AG04450 (cell line): Measurements from ENCODE around the gene ZNF552. TPM values are rescaled to one million over a fixed set of nuclear protein-coding genes. Genes with fewer than 3 reads are reported as not detected.
"Not testable (repeated sequence)": the region's sequence is repeated elsewhere in the genome, so short reads cannot be mapped to it uniquely, and the experiment has no call there.

Experiments
- CTCF ChIA-PET: fragments of 300-600, 350-600 bp; formaldehyde crosslinking; extraction: SDS; loops from one replicate; lab custom pipeline; 2022; ENCODE audit warnings: antibody characterized with exemption, inconsistent platforms; lab: Charles Lee
- POLR2A ChIA-PET: fragments of 350-600 bp; formaldehyde crosslinking; extraction: SDS; loops from one replicate; lab custom pipeline; 2021; ENCODE audit warnings: antibody characterized with exemption, inconsistent platforms; lab: Yijun Ruan, JAX
- DNase-seq: peaks from one replicate; pipeline ENCODE4 v3.0.0-alpha.2; 2011; ENCODE audit warnings: low read depth, low spot score
- H3K27ac ChIP-seq: one replicate; pipeline ENCODE4 v1.5.1; 2012; ENCODE audit warnings: low read depth, low read length, control low read depth
- H3K27me3 ChIP-seq: one replicate; pipeline ENCODE4 v1.6.0; 2012; ENCODE audit warnings: low read length; ENCODE audit not compliant: control insufficient read depth, insufficient read depth
- H3K4me3 ChIP-seq: 2 replicates; pipeline ENCODE4 v1.5.1; 2011; ENCODE audit warnings: mild to moderate bottlenecking, low read depth, low read length, control low read depth
- H3K9me3 ChIP-seq: 2 replicates; pipeline ENCODE4 v1.5.1; 2012; ENCODE audit warnings: low read length; ENCODE audit not compliant: control insufficient read depth, insufficient read depth
- polyA plus RNA-seq: library from polyadenylated mRNA; depleted of rRNA; stranded (reverse); fragments of >200 nt; gene quantifications from 2 replicates; pipeline ENCODE4 v1.2.3, GENCODE V29; 2011
- TF ChIP-seq, protein P1 (sequence below): IDR thresholded peaks from 2 replicates; pipeline ENCODE4 v1.5.1; 2011; ENCODE audit warnings: low read depth, low read length, control low read depth, inconsistent platforms

ZNF552 gene
- polyA plus RNA-seq, 1 experiment, result 2.8 TPM

DNA sequence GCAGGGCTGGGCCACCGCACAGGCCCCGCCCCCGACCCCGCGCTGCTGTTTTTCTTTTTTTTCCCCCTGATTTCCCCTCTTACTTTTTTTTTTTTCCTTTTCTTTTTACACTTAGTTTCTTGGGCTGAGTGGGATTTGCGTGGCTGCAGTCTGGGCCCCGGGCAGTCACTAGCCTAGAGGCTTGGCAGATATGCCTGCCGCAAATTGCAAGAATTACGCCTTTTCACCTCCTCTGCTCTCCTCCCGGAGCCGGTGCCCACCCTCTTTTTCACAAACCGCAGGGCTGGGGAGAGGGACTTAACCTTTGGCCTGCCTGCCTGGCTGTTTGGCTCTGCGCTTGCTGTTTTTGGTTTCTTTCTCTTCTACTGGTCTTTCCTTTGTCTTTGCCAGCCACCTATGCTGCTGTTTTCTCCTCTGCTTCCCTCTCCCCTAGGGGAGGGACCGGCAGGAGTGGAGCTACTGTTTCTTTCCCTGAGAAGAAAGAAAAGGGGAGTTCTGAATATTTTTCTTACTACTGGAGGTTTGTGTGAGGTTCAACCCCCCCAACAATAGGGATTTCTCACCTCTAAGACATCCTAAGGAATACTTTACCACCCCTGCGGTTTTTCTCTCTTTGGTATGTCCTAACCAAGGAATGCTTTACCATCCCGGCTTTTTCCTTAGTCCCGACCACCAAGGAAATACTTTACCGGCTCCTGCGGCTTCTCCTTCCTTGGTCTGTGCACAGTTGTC, 11.0 kb downstream of the ZNF552 start:
- Histone ChIP-seq H3K27me3 (no peaks in the 10 kb centered on the region), H3K4me3 (peak overlapping the region; percentile 80), H3K27ac (peak overlapping the region; percentile 97), H3K9me3 (no peaks in the 10 kb centered on the region)
- DNase-seq, result peak; percentile 48
- ChIA-PET CTCF (interaction anchor here (0.5 kb wide), 1 partner anchor 93 kb away, joined by 3 read pairs; no protein-coding TSS in a partner anchor), POLR2A (interaction anchor here (0.6 to 1.4 kb wide), 3 partner anchors 15 to 277 kb away, joined by 3 to 6 read pairs (median 3); partner anchors contain the start of gene ZNF549)
- TF ChIP-seq, protein P1, sequence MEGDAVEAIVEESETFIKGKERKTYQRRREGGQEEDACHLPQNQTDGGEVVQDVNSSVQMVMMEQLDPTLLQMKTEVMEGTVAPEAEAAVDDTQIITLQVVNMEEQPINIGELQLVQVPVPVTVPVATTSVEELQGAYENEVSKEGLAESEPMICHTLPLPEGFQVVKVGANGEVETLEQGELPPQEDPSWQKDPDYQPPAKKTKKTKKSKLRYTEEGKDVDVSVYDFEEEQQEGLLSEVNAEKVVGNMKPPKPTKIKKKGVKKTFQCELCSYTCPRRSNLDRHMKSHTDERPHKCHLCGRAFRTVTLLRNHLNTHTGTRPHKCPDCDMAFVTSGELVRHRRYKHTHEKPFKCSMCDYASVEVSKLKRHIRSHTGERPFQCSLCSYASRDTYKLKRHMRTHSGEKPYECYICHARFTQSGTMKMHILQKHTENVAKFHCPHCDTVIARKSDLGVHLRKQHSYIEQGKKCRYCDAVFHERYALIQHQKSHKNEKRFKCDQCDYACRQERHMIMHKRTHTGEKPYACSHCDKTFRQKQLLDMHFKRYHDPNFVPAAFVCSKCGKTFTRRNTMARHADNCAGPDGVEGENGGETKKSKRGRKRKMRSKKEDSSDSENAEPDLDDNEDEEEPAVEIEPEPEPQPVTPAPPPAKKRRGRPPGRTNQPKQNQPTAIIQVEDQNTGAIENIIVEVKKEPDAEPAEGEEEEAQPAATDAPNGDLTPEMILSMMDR, result no peak

DNA sequence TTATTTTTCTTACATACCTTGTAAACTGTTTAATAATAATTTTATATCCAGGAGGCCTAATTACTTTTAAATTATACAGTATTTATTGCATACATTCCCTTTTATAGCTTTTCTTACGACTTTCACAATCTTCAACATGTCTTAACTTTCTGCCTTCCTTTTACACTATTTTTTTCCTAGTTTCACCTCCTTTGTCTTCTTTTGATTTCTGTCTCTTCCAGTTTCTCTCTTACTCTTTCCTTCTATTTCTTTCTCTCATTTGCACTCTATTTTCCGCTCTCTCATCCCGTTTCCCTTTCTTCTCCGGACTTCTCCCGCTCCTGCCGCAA, 11.5 kb downstream of the ZNF552 start:
- Histone ChIP-seq H3K27ac (peak overlapping the region; percentile 97), H3K4me3 (peak overlapping the region; percentile 80), H3K27me3 (no peaks in the 10 kb centered on the region), H3K9me3 (no peaks in the 10 kb centered on the region)
- DNase-seq, result no peak
- ChIA-PET CTCF (no interaction called here), POLR2A (interaction anchor here (1.4 kb wide), 1 partner anchor 16 kb away, joined by 6 read pairs; no protein-coding TSS in a partner anchor)
- TF ChIP-seq, protein P1, result no peak

DNA sequence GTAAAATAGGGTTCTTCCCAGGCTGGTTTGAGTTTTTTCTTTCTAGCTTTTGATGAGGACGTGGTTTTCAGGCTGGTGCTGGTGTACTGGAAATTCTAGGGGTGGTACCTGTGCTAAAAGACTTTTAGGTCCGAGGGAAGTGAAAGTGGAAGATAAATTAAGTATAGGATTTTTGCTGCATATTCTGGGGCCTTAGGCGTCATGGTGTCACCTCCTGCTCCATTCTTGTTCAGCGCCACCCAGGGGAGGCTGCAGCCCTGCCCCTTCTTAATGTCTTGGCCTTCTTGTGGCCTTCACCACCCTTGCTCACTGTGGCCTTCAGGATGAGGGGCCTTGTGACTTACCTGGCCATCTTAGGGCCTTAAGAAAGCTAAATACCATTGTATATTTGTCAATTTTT, 12.4 kb downstream of the ZNF552 start:
- no peaks in the 10 kb centered on the region for H3K27me3 ChIP-seq
- POLR2A ChIA-PET, result interaction anchor here (1.1 kb wide), 1 partner anchor 75 kb away, joined by 8 read pairs; the partner anchor contains the start of gene ZNF671
- no peak overlapping the region for H3K4me3 ChIP-seq
- H3K9me3 ChIP-seq, result no peaks in the 10 kb centered on the region
- no peak for DNase-seq
- CTCF ChIA-PET, result no interaction called here
- H3K27ac ChIP-seq, result peak overlapping the region; percentile 39
- TF ChIP-seq, protein P1, result no peak

DNA sequence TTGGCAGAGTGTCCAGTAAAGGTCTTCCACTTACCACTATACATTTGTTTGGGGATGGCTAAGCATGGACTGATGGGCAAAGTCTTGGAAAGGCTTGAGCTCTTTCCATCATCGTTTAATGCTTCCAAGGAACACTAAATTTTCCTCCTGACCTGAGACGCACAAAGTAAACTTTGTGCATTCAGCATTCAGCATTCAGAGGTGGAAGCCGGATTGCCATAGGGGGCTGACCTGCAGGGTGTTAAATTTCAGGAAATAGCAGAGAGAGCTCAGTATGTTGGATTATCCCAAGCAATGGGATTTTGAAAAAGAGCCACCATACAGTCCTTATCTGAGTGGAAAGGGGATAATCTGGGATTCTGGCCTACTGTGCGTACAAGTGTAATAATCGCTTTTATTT, 14.0 kb downstream of the ZNF552 start:
- ChIA-PET CTCF (no interaction called here), POLR2A (interaction anchor here (2.0 kb wide), 1 partner anchor 14 kb away, joined by 7 read pairs; the partner anchor contains the start of gene ZNF552)

DNA sequence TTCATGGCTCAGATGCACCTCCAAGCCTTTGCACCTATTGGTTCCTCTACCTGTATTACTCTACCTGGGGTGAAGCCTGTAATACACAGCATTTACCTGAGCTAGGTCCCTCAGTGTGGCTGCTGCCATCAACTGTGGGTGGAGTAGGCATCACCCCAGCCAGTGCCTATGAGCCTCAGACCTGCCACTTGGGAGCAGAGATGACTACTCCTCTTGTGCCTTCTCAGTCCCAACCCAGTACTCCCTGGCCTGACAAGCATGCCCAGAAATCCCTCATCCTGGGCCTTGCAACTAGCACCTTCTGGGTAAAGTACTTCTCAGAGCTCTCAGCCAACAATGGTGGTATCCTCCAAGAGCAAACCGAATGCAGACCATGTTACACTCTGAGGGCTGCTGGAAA, 18.1 kb downstream of the ZNF552 start:
- POLR2A ChIA-PET, CTCF ChIA-PET, DNase-seq, H3K27ac ChIP-seq, H3K9me3 ChIP-seq, H3K4me3 ChIP-seq, H3K27me3 ChIP-seq: not testable (repeated sequence)

More for the DNA sequence above, 14.0 kb downstream of the ZNF552 start:
- H3K4me3 ChIP-seq, result no peak overlapping the region
- H3K27ac ChIP-seq, result no peak overlapping the region
- H3K27me3 ChIP-seq, result no peaks in the 10 kb centered on the region
- no peaks in the 10 kb centered on the region for H3K9me3 ChIP-seq
- DNase-seq, result no peak
- TF ChIP-seq, protein P1, result no peak
